Stimulated activated CD4-positive, alpha-beta T cell treated with anti-CD3 and anti-CD28 coated beads, TNF-alpha, amount 100 ng/mL, for 1 hour (primary cell): Measurements from ENCODE around the gene HSPA9.

Experiments
- DNase-seq, 3 donors: peaks; one replicate each; pipeline ENCODE4 v3.0.0-alpha.2; 2020; ENCODE audit warnings: low read depth in 3 of 3, low spot score in 1 of 3

Gene HSPA9

DNA sequence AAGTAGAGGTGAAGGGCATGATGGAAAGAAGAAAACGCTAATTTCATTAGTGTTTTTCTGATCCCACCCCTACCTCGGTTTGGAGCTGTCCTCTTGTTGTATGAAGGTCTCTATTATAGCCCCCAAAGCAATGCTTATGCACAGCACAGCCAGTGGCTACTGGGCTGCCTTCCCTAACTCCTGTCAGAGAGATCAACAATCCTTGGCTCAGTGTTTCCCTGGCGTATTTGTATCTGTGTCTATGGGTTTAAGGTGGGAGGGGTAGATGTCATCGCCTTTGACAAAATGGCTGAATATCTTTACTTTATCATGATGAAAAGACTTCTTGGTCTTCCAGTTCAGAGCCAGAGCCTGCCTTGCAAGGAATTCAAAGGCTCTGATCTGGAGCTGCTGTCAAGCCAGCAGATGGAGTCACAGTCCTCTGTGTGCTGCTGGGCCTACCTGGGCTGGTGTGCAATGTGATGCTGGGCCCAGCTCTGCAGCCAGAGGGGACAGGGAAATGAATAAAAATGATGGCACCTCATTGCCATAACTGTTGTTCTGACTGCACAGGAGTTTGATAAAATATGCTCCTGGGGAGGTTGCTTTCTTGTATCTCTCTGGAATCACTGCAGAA is 20.1 kb upstream of the HSPA9 start:
- no peak for DNase-seq

DNA sequence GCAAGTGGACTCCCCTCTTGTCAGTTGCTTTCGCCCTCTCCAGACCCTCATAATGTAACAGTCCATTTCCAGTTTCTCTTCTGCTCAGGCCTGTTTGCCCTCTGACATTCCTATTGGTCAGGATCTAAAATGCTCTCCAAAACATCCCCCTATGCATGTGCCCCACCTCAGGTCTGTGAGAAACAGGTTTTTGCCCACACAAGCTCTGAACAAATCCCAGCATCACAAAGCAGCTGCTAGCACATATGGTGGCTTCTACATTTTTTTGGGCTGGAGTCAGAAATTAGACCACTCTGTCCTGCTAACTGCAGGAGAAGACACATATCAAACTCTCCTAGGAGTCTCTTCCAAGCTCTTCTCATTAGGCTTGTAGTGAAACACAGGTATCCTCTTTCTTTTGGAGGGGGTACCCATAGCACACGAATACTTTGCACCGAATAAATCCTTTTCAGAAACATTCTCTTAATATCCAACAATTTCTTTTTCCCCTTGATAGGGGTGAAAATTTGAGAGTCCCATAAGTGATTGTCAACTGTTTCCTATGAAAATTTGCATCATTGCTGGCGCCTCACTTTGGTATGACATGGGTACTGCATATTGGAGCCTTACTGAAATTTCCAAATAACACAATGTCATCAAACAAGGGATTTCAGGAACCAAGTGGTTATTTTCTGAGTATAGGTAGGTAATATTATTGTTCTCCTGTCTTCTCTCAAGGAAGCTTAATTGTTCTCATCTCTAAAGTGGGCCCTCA is 19.3 kb upstream of the HSPA9 start:
- no peak for DNase-seq

DNA sequence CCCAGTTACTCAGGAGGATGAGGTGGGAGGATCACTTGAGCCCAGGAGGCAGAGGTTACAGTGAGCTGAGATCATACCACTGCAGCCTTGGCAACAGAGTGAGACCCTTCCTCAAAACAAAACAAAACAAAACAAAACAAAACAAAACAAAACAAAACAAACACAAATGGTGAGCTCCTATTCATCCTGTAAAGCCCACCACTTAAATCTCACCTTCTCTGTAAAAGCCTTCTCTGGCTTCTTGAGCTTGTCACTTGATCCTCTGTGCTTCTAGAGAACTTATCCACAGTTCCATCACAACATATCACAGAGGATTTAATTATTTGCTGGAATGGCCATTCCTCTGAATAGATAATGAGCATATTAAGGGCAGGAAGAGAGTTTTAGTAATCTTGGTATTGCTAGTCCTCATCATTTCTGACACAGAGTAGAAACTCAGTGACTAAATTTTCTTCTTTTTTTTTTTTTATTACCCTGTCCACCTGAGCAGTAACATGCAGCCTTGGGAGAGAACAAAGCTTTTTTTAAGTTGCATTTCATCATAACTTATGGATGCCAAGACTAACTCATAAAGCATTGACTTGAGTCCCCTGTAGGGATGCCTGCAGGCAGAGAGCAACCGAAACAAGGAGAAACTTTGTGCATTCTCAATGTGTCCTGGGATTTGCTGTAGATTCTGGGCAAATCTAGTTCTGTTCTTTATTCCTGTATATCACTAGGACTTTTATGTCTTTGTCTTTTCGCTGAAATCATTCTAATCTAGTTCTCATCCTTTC is 13.0 kb upstream of the HSPA9 start:
- no peak for DNase-seq

DNA sequence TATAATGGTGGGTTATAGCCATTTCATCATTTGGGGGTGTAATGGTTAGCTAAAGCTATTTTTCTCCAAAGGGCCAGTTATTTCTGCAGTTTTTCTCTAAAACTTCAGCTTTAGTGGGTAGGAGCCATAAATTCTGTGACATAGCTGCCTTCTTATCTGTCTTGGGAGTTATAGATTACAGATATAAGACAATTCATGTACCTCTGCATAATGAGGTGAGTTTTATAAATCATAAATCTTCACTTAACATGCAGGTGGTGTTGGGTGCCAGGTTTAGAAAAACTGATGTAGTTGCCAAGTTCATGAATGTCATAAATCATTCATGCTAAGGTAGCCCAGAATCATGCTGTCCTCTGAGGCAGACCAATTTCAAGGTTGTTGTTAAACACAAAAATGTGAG is 10.0 kb upstream of the HSPA9 start:
- DNase-seq: no peak

DNA sequence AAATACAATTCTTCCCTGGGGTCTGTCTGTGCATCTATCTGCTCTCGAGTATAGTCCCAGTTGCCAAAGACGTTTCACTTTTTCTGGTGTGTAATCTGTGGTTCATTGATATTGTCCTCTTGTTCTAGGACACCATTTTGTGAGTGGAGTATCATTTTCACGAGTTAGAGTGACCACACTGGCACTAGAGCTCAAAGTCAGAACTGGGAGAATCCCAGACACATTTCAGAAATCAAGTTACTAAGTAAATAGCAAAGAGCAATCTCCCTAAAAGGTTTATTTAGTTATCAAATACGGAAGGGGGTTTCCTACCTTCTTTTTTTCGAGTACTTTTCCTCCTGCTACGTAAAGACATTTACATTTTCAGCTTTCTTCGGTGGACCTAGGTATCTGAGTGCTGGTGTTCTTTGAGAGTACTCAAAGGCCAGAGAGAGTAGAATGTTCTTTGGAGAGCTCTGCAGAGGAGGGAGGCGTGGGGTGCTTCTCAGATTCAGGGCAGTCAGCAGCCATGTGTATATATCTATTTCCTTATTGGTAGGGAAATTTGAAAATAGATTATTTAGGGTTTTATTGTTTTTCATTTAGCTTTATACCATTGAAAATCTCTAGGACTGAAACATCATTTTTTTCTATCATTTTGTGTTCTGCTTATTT is 8.9 kb upstream of the HSPA9 start:
- no peak for DNase-seq

DNA sequence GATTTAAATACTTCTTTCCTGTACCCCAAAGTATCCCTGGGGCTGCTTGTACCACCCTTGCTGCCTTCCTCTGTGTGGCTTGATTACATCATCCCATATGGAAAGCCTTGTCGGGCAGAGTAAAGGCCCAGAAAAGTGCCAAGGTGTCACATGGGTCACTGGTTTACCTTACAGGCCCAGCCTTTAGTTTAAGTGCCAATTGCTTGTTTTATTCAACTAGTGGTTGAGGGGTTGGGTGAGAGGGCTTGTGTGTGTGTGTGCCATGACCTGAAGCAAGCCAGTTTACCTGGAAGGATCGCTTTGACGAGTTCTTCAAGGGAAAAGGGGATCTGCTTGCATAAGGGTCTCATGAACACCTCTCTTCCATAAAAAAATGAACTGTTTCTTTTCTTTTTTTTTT is 7.8 kb upstream of the HSPA9 start:
- DNase-seq: no peak

DNA sequence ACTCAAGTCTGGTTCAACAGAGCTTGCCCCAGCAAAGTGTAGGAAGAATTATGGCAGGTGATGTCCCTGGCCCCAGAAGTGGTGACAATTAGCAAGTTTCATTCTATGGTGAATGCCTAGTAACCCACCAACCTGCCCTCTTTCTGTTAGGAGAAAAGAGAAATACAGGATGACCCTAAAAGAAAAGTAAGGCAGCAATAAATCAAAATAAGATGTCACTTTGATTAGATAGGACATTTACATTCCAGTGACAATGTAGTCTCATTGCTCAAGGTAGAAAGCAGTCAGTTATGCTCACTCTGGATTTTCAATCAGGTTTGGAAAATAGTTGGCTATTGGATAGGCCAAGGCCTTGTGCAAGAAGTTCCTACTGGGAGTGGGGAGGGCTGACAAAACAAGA is 5.6 kb upstream of the HSPA9 start:
- DNase-seq: no peak

DNA sequence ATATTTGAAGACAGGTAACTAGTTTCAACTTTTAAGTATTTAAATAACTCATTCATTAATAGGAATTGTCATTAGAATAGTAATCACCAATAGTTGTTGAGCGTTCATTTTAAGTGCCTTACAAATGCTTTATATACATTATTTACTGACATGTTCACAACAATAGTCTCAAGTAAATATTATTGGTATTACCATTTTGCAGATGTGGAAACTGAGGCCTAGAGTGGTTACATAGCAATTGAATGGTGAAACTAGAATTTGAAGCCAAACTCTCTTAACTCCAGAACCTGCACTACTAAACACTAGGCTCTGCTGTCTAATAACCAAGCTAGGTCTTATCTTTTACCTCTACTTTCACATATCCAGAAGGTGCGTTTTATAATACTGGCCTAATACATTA is 4.8 kb upstream of the HSPA9 start:
- DNase-seq: no peak

DNA sequence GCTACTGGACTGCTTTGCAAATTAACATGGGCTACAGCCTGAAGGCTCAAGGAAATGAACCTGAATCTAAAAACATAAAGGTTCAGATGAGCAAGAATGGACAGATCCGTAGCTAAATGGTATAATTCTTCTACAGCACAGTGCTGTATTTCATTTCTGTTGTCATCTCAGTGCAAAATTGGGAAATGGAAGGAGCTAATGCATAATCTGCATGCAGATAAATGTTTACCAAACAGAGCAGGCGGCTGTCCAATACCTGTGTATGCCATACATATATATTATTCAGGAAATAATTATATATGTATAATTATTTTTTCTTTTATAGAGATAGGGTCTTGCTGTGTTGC is 4.3 kb upstream of the HSPA9 start:
- DNase-seq: no peak

DNA sequence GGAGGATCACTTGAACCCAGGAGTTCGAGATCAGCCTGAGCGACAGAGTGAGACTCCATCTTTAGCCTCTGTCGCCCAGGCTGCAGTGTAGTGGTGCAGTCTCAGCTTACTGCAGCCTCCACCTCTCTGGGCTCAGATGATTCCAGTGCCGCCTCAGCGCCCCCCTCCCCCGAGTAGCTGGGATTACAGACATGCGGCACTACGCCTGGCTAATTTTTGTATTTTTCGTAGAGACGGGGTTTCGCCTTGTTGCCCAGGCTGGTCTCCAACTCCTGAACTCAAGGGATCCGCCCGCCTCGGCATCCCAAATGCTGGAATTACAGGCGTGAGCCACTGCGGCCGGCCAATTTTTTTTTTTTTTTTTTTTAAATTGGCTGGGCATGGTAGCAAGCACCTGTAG is 2.3 kb upstream of the HSPA9 start:
- DNase-seq: no peak

DNA sequence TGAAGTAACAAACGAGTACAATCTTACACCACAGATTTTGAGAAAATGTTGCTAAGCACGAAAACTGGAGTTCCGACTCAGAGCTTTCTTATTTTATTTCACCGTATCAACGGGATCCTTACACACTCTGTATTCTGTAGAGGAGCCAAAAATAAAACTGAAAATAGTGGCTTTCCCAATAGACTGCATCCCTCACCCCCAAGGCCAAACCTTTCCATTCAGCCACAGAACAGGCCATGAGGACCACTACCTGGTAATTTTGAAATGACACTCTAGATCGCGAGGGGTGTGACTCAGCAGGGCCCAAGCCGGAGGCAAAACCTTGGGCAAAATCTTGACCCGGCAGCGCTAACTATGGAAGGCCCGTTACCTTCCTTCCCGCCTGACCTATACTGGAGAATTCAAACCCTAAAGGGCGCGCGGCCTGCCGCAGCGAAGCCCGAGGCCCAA is 432 bp downstream of the HSPA9 start:
- no peak for DNase-seq

DNA sequence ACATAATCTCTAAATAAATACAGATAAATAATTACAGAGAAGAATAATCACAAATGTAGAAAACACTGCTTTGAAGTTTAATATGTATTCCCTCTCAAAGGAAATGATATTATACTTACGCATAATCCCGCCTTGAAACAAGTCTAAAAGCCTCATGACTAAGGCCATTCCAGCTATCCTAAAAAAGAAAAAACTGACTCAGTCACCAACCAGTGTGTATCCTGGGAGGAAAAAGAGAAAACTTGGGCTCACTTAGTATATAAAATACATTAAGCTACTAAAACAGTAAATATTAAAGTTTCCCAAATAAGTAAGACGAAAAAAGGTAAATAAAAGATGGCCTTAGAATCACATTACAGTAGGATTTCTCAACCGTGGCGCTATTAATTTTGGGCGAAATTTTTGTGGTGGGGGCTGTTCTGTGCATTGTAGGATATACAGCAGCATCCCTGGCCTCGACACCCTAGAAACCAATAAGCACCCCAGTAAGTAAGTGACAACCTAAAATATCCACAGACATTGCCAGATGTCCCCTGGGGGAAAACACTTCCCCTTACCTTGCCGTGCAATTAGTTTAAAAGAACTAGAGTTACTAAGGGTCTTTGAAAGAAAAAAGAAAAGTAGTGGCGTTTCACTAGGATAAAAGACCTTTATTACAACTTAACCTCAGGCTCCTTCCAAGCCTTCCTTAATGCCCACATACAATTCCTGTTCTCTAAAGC is 1.1 kb downstream of the HSPA9 start:
- no peak for DNase-seq

DNA sequence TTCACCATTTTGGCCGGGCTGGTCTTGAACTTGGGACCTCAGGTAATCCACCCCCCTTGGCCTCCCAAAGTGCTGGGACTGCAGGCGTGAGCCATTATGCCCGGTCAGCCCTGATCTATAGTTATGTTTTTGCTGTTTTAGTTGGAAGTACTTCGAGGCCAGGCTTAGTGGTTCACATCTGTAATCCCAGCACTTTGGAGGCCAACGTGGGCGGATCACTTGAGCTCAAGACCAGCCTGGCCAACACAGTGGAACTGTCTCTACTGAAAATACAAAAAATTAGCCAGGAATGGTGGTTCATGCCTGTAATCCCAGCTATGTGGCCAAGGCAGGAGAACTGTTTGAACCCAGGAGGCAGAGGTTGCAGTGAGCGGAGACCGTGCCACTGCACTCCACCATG is 2.0 kb downstream of the HSPA9 start:
- DNase-seq: no peak

DNA sequence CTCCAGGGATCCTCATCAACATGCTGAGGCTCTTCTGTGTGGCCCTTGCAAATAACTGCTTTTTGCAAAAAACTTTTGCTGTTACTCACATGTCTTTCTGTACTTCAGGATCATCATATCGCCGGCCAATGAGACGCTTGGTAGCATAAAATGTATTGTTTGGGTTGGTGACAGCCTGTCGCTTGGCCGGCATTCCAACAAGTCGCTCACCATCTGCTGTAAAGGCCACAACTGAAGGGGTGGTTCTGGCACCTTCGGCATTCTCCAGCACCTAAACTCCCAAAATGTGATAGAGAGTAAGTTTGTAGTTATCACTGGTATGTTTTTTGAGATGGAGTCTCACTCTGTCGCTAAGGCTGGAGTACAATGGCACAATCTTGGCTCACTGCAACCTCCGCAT is 4.3 kb downstream of the HSPA9 start:
- DNase-seq: no peak

DNA sequence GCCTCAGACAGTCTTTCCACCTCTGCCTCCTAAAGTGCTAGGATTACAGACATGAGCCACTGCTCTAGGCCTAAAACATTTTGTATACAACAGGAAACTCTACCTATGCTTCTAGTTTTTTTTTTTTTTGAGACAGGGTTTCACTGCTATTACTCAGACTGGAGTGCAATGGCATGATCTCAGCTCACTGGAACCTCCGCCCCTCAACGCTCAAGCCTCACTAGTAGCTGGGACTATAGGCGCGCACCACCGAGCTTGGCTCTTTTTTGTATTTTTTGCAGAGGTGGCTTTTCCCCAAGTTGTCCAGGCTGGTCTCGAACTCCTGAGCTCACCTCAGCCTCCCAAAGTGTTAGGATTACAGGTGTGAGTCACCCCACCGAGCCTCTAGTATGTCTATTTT is 5.4 kb downstream of the HSPA9 start:
- DNase-seq: no peak

DNA sequence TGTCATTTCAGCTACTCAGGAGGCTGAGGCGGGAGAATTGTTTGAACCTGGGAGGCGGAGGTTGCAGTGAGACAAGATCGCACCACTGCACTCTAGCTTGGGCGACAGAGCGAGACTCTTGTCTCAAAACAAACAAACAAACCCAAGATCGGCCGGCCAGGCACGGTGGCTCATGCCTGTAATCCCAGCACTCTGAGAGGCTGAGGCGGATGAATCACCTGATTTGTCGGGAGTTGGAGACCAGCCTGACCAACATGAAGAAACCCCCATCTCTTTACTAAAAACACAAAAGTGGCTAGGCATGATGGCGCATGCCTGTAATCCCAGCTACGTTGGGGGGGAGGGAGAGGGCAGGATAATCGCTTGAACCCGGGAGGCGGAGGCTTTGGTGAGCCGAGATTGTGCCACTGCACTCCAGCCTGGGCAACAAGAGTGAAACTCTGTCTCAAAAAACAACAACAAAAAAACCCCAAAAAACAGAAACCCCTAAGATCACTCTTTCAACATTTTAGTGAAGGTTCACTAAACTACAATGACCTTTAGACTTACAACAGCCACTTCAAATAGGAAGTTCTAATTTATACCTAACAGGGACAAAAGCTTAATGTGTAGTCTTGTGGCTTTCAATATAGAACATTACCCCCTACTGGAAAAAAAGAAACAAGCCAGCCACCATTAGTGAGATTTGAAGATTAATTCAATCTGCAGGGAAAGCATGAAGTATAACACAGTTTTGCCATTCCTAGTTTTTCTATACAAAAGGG is 7.0 kb downstream of the HSPA9 start:
- no peak for DNase-seq

DNA sequence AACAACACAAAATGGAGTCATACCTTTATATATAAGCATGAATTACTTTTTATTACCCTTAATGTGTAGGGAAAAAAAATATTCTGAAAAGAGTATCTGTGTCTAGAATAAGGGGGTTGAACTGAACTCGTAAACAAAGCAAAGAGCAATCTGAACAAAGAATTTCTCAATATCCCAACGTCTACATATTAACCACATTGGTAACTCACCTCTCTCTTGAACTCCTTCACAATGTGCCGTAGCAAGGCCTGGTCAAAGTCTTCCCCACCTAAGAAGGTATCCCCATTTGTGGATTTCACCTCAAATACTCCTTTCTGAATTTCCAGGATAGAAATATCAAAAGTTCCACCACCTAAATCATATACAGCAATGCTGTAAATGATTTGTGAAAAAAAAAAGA is 8.4 kb downstream of the HSPA9 start:
- DNase-seq: no peak

DNA sequence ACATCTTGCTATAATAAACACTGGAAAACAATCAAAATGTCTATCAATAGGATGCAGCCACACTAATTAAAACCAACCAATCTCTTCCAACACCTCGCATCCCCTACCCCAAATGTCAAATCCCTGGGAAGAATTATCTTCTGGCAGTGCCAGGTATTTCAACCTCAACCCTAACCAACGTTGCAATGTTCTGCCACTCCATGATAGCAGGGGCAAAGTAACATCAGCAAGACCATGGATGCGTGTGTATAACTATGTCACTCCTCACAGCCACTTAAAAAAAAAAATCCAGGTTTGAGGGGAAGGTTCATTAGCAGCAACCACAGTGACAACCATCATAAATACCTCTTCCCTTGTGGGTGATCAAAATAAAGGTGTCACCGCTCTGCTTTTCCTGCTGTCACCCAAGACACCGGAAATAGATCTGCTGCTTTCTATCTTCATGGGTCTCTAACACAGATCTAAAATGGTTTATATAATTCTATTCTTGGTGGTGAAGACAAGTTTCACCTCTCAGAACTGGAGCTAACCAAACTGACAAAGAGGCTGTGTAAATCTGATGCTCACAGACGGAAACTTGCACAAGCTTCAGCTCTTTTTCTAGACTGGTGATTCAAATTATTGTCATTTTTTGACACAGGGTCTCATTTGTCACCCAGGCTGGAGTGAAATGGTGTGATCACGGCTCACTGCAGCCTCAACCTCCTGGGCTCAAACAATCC is 9.9 kb downstream of the HSPA9 start:
- DNase-seq: no peak

DNA sequence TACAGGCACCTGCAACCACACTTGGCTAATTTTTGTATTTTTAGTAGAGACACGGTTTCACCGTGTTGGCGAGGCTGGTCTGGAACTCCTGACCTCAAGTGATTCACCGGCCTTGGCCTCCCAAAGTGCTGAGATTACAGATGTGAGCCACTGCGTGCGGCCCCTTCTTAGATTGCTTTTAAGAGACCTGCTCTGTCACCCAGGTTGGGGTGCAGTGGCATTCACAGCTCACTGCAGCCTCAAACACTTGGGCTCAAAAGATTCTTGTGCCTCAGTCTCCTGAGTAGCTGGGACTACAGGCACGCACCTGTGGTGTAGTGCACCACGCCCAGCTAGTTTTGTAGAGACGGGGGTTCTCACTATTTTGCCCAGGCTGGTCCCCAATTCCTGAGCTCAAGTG is 11.0 kb downstream of the HSPA9 start:
- no peak for DNase-seq
